Panc1 (cell line): ENCODE results near the gene MSH2. TPM values are rescaled to one million over a fixed set of nuclear protein-coding genes. Genes with fewer than 3 reads are reported as not detected.

Experiments
- microRNA-seq: library from miRNA; unstranded; fragments of <30 nt; microRNA quantifications from one replicate; pipeline ENCODE4 v1.1.0, GENCODE V29; 2020; ENCODE audit not compliant: unreplicated experiment
- total RNA-seq: library from RNA; stranded (reverse); gene quantifications from one replicate; pipeline ENCODE4 v1.2.1, GENCODE V29; 2021; ENCODE audit not compliant: unreplicated experiment

The MSH2 gene
- total RNA-seq, 1 experiment from 2014 or later, result 72.2 TPM

Small RNA genes within 50 kb of the gene (microRNA-seq; reads per million reads assigned to microRNA genes)
- gene MIR559, result 1.6 reads per million

Other genes with a start within 250 kb of the MSH2 start
- 0.36 TPM for gene STPG4, start 247.8 kb upstream of the MSH2 start, total RNA-seq
- gene CALM2, start 226.6 kb upstream of the MSH2 start, total RNA-seq, result 705 TPM
- gene EPCAM, start 33.8 kb upstream of the MSH2 start, total RNA-seq, result 18.0 TPM
- 0.13 TPM for gene KCNK12, start 167.8 kb downstream of the MSH2 start, total RNA-seq